RWPE2 (cell line): ENCODE results near the gene PPIL6.

Source experiments
- ATAC-seq: fragments of 200-7000 bp; cut with Tn5 transposase; 3 replicates; pipeline ENCODE4 v1.9.1; 2021; ENCODE audit warnings: low read depth
- DNase-seq: peaks from one replicate; pipeline ENCODE4 v3.0.0-alpha.2; 2020; ENCODE audit warnings: low spot score
- H3K27ac ChIP-seq: fragments of 450-650 bp; 2 replicates; pipeline ENCODE4 v1.5.1; 2017; ENCODE audit warnings: mild to moderate bottlenecking; ENCODE audit not compliant: poor library complexity, severe bottlenecking
- H3K27me3 ChIP-seq: fragments of 250-450 bp; sonication (Bioruptor Pico); 2 replicates; pipeline ENCODE4 v1.5.1; 2021; ENCODE audit warnings: mild to moderate bottlenecking, moderate library complexity; ENCODE audit not compliant: insufficient read depth, poor library complexity, severe bottlenecking
- H3K36me3 ChIP-seq: fragments of 250-450 bp; sonication (Bioruptor Pico); 2 replicates; pipeline ENCODE4 v1.5.1; 2020; ENCODE audit warnings: low read depth, mild to moderate bottlenecking, moderate library complexity
- H3K4me1 ChIP-seq: fragments of 250-450 bp; sonication (Bioruptor Pico); 2 replicates; pipeline ENCODE4 v1.5.1; 2021; ENCODE audit warnings: mild to moderate bottlenecking, moderate library complexity; ENCODE audit not compliant: insufficient read depth, poor library complexity, severe bottlenecking
- H3K4me3 ChIP-seq: fragments of 250-450 bp; sonication (Bioruptor Pico); 2 replicates; pipeline ENCODE4 v1.5.1; 2021; ENCODE audit warnings: mild to moderate bottlenecking, moderate library complexity; ENCODE audit not compliant: severe bottlenecking
- H3K9me3 ChIP-seq: fragments of 250-450 bp; sonication (Bioruptor Pico); 2 replicates; pipeline ENCODE4 v1.5.1; 2021; ENCODE audit warnings: mild to moderate bottlenecking, moderate library complexity; ENCODE audit not compliant: severe bottlenecking
- CTCF ChIP-seq: fragments of 450-650 bp; IDR thresholded peaks from one replicate; pipeline ENCODE4 v1.5.1; 2017; ENCODE audit warnings: mild to moderate bottlenecking, moderate library complexity; ENCODE audit not compliant: poor library complexity, severe bottlenecking

Gene PPIL6

GRCh38 chr6:109442393-109442924 lies 2.0 kb upstream of the PPIL6 start:
- no peak for ATAC-seq
- no peaks in the 10 kb centered on the region for H3K27me3 ChIP-seq
- H3K4me3 ChIP-seq, result no peak overlapping the region
- DNase-seq, result no peak
- H3K27ac ChIP-seq, result no peak overlapping the region
- H3K9me3 ChIP-seq, result no peaks in the 10 kb centered on the region
- no peak for TF ChIP-seq CTCF
- H3K36me3 ChIP-seq, result peaks cover 22% of the 10 kb centered on the region
- peaks cover 9% of the 10 kb centered on the region for H3K4me1 ChIP-seq

DNA sequence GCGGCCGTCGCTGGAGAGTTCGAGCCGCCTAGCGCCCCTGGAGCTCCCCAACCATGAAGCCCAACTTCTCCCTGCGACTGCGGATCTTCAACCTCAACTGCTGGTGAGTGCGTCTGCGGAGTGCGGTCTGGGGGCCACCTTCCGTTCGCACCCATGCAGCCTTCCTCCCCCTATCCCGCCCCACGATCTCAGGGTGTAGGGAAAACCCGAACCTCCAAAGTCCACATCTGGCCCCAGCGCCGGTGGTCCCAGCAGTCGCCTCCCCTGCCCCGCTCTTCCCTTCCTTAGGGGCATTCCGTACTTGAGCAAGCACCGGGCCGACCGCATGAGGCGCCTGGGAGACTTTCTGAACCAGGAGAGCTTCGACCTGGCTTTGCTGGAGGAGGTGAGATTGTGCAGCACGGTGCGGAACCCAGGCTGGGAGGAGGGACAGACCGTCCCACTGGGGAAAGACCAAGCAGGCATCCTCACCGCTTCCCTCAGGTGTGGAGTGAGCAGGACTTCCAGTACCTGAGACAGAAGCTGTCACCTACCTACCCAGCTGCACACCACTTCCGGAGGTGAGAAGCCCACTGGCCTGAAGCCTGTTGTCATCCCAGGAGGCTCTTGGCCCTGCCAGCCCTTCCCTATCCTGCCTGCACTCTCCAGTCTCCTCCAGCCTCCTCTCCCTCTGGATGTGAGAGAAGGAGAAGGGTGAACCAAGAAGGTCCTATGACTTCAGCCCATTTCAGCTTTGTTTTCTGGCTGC lies 815 bp upstream of the PPIL6 start:
- Histone ChIP-seq H3K36me3 (peaks cover 22% of the 10 kb centered on the region), H3K27ac (peak overlapping the region; percentile 36), H3K4me1 (peaks cover 9% of the 10 kb centered on the region), H3K9me3 (no peaks in the 10 kb centered on the region), H3K27me3 (no peaks in the 10 kb centered on the region), H3K4me3 (peak overlapping the region; percentile 75)
- no peak for DNase-seq
- TF ChIP-seq CTCF, result peak; percentile 12
- peak; percentile 50 for ATAC-seq

DNA sequence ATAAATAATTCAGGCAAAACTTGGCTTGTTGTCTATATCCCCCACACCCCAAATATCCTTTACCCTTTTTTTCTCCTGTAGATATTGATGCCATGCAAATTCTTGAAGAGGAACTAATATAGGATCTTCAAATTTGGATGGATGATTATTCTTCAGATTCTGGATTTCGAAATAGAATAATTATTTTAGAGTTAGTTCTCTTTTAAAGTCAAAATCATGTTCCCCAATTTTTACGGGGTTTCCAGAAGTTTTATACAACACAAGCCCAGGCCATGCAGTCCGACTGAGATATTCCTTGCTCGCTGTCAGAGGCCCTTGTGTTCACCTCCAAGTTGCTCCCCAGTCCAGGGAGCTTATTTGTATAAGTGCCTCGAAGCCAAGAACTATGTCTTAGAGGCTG lies 4.4 kb downstream of the PPIL6 start:
- Histone ChIP-seq H3K9me3 (no peaks in the 10 kb centered on the region), H3K4me3 (no peak overlapping the region), H3K4me1 (peaks cover 9% of the 10 kb centered on the region), H3K27me3 (no peaks in the 10 kb centered on the region), H3K36me3 (no peaks in the 10 kb centered on the region), H3K27ac (no peak overlapping the region)
- no peak for TF ChIP-seq CTCF
- DNase-seq (no peak), ATAC-seq (no peak)

GRCh38 chr6:109434456-109434855 lies 6.0 kb downstream of the PPIL6 start:
- H3K4me1 ChIP-seq, result peaks cover 7% of the 10 kb centered on the region
- H3K9me3 ChIP-seq, result no peaks in the 10 kb centered on the region
- TF ChIP-seq CTCF, result no peak
- H3K4me3 ChIP-seq, result no peak overlapping the region
- H3K27me3 ChIP-seq, result no peaks in the 10 kb centered on the region
- ATAC-seq (no peak), DNase-seq (no peak)
- no peak overlapping the region for H3K27ac ChIP-seq
- H3K36me3 ChIP-seq, result no peaks in the 10 kb centered on the region

DNA sequence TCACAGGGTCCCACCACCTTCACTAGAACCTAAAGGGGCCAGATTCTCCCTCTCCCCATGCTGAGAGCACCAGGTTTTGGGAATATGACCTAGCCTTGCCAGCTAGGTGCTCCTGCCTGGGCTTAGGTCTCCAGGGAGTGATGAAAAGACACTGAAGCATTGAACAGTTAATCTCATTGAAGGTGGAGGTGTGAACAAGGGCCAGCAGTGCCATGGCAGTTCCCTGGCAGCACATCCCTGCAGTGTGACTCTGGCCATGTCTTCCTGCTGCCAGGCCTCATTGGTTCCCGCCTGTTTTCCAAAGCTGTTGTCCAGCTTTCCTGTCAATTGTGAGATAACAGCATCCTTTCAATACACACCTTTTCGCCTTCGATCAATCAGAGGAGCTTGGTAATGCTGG lies 10.9 kb downstream of the PPIL6 start:
- Histone ChIP-seq H3K4me1 (no peaks in the 10 kb centered on the region), H3K9me3 (no peaks in the 10 kb centered on the region), H3K4me3 (no peak overlapping the region), H3K27me3 (no peaks in the 10 kb centered on the region), H3K36me3 (no peaks in the 10 kb centered on the region), H3K27ac (no peak overlapping the region)
- DNase-seq (no peak), ATAC-seq (no peak)
- no peak for TF ChIP-seq CTCF
